Measurements from ENCODE around the gene KRTAP9-8.
"Not testable (repeated sequence)": the region's sequence is repeated elsewhere in the genome, so short reads cannot be mapped to it uniquely, and the experiment has no call there.

KRTAP9-8 gene, protein sequence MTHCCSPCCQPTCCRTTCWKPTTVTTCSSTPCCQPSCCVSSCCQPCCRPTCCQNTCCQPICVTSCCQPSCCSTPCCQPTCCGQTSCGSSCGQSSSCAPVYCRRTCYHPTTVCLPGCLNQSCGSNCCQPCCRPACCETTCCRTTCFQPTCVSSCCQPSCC

DNA sequence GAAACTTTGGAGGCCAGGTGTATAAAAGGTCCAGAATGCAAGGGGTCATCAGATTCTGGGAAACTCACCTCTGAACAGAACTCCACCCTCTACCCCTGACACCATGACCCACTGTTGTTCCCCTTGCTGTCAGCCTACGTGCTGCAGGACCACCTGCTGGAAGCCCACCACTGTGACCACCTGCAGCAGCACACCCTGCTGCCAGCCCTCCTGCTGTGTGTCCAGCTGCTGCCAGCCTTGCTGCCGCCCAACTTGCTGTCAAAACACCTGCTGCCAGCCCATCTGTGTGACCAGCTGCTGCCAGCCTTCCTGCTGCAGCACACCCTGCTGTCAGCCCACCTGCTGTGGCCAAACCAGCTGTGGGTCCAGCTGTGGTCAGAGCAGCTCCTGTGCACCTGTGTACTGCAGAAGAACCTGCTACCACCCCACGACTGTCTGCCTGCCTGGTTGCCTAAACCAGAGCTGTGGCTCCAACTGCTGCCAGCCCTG lies at the start of gene KRTAP9-8:
KRTAP9-8 (plus strand) TSS at position 51 of the 489 bp plus-strand sequence; CDS start at position 104, 53 bp downstream.
- DNase-seq (ENCODE audit: low read depth): not testable (repeated sequence)

DNA sequence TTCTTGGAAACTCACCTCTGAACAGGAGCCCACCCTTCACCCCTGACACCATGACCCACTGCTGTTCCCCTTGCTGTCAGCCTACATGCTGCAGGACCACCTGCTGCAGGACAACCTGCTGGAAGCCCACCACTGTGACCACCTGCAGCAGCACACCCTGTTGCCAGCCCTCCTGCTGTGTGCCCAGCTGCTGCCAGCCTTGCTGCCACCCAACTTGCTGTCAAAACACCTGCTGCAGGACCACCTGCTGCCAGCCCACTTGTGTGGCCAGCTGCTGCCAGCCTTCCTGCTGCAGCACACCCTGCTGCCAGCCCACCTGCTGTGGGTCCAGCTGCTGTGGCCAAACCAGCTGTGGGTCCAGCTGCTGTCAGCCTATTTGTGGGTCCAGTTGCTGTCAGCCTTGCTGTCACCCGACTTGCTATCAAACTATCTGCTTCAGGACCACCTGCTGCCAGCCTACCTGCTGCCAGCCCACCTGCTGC lies 47.9 kb upstream of the KRTAP9-8 start, which contains the start of gene KRTAP9-1:
KRTAP9-1 (plus strand) TSS at position 51 of the 482 bp plus-strand sequence; CDS start at position 51, 0 bp downstream.
- not testable (repeated sequence) for DNase-seq (ENCODE audit: low read depth)

DNA sequence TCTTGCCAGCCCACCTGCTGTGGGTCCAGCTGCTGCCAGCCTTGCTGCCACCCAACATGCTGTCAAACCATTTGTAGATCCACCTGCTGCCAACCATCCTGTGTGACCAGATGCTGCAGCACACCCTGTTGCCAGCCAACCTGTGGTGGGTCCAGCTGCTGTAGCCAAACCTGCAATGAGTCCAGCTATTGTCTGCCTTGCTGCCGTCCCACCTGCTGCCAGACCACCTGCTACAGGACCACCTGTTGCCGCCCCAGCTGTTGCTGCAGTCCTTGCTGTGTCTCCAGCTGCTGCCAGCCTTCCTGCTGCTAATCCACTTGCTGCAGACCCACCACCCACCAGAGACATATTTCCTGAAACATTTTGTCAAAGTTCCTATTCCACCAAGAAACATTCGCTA lies 47.5 kb upstream of the KRTAP9-8 start:
- DNase-seq (ENCODE audit: low read depth): no peak

DNA sequence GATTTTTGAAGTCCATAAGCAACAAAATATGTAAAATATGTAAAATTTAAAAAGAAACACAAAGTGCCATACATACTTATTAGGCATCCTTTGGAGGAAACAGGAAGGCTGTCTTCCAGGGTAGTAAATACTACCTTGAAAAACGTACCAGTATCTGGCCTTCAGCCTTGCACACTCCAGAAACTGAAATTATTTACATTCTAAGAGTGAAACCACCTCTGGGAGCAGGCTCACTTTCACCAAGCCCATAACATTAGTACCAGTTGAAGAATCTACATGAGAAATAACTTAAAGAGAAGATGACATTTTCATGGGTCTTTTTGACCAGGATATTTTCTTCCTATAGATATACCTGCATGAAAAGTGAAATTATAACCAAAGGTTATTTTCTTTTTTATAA lies 41.7 kb upstream of the KRTAP9-8 start:
- DNase-seq (ENCODE audit: low read depth): no peak

DNA sequence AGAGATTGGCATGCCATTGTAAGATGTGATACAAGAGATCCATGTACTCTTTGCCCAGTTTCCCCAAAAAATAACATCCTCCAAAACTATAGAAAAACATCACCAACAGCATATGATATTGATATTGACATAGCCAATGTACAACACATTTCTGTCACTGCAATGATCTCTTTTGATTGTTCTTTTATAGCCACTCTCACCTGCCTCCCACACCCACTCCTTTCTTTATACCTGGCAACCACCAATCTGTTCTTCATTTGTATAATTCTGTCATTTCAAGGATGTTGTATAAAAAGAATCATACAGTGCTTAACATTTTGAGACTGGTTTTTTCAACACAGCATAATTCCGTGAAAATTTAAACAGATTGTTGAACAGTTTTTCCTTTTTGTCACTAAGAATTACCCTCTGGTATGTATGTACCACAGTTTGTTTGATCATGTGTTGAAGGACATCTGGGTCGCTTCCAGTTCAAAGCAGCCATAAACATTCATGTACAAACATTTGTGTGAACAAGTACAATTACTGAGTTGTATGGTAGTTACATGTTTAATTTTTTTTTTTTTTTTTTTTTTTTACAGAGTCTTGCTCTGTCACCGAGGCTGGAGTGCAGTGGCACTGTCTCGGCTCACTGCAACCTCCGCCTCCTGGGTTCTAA lies 38.2 kb upstream of the KRTAP9-8 start:
- DNase-seq (ENCODE audit: low read depth): no peak

DNA sequence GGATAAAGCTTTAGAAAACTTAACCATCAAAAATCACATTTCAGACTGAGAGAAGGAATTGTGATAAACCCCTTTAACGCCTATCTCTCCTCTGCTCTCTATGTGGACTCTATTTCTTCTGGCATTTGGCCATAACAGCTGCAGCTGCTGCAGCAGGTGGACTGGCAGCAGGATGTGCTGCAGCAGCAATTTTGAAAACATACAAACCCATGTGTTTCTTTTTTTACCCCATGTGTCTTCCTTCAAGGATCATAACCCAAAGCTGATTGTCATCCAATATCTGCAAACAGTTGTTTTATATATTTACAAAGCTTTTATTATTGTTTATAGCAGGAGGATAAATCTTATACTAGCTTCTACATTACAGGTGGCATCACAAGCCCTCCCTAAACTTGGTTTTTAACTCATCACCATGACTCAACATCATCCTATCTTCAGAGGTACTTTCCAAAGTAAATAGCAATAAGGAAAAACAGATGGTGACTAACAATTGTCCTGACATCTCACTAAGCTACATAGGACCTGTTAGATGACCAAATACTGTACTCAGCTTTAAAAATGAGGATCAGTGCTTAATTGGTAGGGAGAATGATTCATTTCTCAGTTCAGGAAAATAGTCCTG lies 25.8 kb upstream of the KRTAP9-8 start:
- DNase-seq (ENCODE audit: low read depth): no peak

DNA sequence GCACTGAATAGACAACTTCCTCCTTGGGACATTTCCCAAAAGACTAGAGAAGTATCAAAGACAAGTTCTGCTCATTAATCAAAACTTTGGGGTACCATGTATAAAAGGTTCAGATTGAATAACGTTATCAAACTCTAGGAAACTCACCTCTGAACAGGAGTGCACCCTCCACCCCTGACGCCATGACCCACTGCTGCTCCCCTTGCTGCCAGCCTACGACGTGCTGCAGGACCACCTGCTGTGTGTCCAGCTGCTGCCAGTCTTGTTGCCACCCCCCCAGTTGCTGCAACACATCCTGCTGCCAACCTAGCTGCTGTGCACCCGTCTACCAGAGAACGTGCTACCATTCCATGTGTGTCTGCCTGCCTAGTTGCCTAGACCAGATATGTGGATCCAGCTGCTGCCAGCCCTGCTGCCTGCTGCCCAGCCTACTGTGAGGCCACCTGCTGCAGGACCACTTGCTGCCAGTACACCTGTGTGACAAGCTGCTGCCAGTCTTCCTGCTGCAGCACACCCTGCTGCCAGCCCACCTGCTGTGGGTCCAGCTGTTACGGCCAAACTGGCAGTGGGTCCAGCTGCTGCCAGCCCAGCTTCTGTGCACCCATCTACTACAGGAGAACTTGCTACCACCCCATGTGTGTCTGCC lies 25.2 kb upstream of the KRTAP9-8 start:
- DNase-seq (ENCODE audit: low read depth): no peak

DNA sequence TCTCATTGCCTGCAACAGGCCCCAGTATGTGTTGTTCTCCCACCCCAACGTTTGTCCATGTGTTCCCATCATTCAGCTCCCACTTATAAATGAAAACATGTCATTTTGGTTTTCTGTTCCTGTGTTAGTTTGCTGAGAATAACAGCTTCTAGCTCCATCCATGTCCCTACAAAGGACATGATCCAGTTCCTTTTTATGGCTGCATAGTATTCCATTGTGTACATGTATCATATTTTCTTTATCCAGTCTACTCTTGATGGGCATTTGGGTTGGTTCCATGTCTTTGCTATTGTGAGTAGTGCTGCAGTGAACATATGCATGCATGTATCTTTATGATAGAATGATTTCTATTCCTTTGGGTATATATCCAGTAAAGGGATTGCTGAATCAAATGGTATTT lies 22.1 kb upstream of the KRTAP9-8 start:
- no peak for DNase-seq (ENCODE audit: low read depth)

DNA sequence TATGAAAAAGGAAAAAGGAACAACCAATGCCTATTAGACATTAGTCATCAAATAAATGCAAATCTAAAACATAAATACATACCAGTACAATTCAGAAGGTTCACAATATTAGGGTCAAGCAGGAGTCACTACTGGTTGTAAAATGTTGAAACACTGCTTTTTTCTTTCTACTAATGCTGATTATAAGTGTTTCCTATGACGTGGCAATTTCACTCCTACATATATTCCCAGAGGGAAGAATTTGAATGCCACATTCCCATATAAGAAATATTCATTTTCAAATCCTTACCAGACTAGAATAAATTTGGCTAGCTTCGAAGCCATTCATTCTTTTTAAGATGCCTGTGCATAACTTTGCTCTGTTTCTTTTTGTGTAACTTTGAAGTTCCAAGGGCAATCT lies 14.0 kb upstream of the KRTAP9-8 start:
- no peak for DNase-seq (ENCODE audit: low read depth)

DNA sequence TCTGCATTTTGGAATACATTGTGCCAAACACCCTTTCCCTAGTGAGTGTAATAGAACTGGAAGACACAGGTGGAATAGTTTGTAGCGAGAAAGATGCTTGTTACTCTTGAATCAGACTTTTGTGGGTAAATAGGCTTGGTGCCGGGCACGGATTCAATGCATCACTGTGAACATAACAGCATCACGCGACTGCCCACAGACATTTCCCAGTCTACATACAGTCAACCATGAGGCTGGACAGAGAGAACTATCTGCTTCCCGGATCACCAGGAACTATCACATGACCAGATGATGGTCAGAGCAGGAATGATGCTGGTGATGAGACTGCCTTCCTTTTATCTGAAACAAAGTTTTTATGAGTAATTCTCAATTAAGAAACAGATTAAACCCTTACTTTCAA lies 11.7 kb upstream of the KRTAP9-8 start:
- no peak for DNase-seq (ENCODE audit: low read depth)

DNA sequence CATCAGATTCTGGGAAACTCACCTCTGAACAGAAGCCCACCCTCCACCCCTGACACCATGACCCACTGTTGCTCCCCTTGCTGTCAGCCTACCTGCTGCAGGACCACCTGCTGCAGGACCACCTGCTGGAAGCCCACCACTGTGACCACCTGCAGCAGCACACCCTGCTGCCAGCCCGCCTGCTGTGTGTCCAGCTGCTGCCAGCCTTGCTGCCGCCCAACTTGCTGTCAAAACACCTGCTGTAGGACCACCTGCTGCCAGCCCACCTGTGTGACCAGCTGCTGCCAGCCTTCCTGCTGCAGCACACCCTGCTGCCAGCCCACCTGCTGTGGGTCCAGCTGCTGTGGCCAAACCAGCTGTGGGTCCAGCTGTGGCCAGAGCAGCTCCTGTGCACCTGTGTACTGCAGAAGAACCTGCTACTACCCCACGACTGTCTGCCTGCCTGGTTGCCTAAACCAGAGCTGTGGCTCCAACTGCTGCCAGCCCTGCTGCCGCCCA lies 11.2 kb upstream of the KRTAP9-8 start, which contains the start of gene KRTAP9-2:
KRTAP9-2 (plus strand) TSS at position 51 of the 498 bp plus-strand sequence; CDS start at position 58, 7 bp downstream.
- DNase-seq (ENCODE audit: low read depth): not testable (repeated sequence)

DNA sequence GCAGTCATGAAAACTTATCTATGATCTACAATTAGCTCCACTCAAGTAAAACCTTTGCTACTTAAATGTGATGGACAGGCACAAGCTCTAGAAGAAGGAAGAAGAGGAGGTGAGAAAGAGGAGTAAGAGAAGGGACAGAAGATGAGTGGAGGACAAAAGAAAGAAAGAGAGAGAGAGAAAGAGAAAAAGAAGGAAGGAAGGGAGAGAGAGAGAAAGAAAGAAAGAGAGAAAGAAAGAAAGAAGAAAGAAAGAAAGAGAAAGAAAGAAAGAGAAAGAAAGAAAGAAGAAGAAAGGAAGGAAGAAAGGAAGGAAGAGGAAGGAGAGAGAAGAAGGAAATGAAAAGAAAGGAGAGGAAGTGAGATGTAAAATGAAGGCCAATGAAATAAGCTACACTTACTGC lies 7.7 kb upstream of the KRTAP9-8 start:
- no peak for DNase-seq (ENCODE audit: low read depth)

DNA sequence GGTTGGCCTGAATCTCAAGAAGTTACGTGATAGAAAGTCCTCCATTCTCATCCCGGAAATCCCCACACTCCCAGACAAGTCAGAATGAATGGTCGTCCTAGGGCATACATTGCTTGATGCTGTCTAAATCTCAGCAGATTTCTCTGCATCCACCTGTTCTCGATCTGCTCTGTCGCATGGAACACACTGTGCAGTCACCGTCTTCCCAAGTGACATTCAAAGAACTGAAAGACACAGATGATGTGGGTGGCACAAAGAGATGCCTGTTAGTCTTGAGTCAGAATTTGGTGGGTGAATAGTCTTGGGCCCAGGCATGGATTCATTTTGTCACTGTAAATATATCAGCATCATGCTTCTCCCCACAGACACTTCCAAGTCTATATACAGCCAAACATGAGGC lies 6.1 kb upstream of the KRTAP9-8 start:
- no peak for DNase-seq (ENCODE audit: low read depth)

DNA sequence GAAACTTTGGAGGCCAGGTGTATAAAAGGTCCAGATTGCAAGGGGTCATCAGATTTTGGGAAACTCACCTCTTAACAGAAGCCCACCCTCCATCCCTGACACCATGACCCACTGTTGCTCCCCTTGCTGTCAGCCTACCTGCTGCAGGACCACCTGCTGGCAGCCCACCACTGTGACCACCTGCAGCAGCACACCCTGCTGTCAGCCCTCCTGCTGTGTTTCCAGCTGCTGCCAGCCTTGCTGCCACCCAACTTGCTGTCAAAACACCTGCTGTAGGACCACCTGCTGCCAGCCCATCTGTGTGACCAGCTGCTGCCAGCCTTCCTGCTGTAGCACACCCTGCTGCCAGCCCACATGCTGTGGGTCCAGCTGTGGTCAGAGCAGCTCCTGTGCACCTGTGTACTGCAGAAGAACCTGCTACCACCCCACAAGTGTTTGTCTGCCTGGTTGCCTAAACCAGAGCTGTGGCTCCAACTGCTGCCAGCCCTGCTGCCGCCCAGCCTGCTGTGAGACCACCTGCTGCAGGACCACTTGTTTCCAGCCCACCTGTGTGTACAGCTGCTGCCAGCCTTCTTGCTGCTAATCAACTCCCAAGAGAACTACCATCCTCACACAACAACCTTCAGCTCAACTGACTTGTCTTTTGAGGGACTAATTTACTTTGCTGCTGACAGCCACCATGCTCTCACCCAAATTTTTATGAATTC lies 5.2 kb upstream of the KRTAP9-8 start, which contains the start of gene KRTAP9-3:
KRTAP9-3 (plus strand) TSS at position 51 of the 707 bp plus-strand sequence; CDS start at position 104, 53 bp downstream.
- DNase-seq (ENCODE audit: low read depth): not testable (repeated sequence)

DNA sequence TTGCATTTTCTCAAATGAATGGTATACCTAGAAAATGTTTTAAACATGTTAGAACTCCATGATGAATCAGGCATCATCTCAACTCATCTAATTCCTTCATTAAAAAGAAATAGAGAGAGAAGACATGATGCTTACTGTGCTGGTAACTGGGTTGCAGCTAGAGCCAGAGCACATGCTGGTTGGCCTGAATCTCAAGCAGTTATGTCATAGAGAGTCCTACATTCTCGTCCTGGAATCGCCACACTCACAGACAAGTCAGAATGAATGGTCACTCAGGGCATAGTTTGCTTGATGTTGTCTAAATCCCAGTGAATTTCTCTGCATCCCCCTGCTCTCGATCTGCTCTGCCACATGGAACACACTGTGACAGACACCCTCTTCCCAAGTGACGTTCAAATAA lies 683 bp upstream of the KRTAP9-8 start:
- not testable (repeated sequence) for DNase-seq (ENCODE audit: low read depth)

DNA sequence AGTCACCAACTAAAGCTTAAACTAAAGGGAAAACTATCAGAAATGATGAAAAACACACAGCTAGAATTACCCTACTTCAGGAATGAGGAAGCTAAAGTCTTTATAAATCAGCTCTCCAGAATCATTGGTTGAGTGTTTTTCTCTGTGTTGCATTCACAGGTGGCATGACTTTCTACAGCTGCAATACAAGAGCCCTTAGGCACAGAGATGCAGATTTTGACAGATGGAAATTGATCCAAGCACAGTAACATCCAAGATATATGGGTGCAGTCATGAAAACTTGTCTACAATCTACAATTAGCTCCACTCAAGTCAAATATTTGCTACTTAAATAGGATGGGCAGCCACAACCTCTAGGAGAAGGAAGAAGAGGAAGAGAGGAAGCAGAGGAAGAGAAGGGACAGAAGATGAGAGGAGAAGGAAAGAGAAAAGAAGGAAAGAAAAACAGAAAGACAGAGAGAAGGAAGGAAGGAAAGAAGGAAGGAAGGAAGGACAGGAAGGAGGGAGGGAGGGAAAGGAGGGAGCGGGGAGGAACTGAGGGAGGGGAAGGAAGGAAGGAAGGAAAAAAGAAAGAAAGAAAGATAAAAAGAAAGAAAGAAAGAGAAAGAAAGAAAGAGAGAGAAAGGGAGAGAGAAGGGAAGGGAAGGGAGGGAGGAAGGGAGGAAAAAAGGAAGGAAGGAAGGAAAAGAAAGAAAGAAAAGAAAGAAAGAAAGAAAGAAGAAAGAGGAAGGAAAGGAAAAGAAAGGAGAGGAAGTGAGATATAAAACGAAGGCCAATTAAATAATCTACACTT lies 9.4 kb downstream of the KRTAP9-8 start:
- DNase-seq (ENCODE audit: low read depth): not testable (repeated sequence)

DNA sequence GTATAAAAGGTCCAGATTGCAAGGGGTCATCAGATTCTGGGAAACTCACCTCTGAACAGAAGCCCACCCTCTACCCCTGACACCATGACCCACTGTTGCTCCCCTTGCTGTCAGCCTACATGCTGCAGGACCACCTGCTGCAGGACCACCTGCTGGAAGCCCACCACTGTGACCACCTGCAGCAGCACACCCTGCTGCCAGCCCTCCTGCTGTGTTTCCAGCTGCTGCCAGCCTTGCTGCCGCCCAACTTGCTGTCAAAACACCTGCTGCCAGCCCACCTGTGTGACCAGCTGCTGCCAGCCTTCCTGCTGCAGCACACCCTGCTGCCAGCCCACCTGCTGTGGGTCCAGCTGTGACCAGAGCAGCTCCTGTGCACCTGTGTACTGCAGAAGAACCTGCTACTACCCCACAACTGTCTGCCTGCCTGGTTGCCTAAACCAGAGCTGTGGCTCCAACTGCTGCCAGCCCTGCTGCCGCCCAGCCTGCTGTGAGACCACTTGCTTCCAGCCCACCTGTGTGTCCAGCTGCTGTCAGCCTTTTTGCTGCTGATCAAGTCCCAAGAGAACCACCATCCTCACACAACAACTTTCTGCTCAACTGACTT lies 11.9 kb downstream of the KRTAP9-8 start, which contains the start of gene KRTAP9-4:
KRTAP9-4 (plus strand) TSS at position 51 of the 604 bp plus-strand sequence; CDS start at position 85, 34 bp downstream.
- DNase-seq (ENCODE audit: low read depth): not testable (repeated sequence)

DNA sequence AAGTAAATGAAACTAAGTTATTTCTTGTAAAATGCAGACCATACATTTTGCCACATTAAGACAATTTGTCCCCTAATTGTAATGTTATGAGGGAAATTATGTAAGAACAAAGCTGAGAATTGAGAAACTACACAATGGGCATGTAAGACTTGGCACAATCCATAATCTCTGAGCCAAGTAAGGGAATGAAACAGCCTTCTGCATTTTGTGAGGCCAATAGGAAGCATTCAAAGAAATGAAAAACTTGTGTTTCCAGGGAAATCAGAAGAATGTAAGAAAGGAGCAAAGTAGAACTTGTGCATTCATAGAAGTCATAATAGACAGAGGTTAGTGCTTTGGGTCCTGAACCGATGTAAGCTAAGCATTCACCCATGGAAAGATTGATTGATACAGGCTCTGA lies 13.5 kb downstream of the KRTAP9-8 start:
- DNase-seq (ENCODE audit: low read depth): no peak

DNA sequence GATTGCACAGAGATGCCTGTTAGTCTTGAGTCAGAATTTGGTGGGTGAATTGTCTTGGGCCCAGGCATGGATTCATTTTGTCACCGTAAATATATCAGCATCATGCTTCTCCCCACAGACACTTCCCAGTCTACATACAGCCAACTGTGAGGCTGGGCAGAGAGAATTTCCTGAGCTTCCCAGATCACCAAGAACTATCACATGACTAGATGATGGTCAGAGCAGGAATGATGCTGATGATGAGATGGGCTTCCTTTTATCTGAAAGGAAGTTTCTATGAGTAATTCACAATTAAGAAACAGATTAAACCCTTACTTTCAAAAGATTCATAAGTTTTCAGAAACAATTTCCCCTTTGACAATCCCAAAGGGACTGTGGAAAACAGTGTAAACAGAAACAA lies 17.1 kb downstream of the KRTAP9-8 start:
- no peak for DNase-seq (ENCODE audit: low read depth)

All from stimulated activated CD8-positive, alpha-beta memory T cell treated with anti-CD3 and anti-CD28 coated beads, Interleukin-12 subunit alpha, Interleukin-12 subunit beta, amount 100 ng/mL, for 1 hour (primary cell).